GM18508 (cell line): ENCODE data around the gene RHOG.
"Not testable (repeated sequence)": the region's sequence is repeated elsewhere in the genome, so short reads cannot be mapped to it uniquely, and the experiment has no call there.

Experiments used
- ATAC-seq: cut with Tn5 transposase; IDR thresholded peaks from one replicate; pipeline ENCODE4 v1.9.1; 2021; ENCODE audit warnings: moderate number of reproducible peaks; ENCODE audit not compliant: insufficient read depth, unreplicated experiment

The RHOG gene

DNA sequence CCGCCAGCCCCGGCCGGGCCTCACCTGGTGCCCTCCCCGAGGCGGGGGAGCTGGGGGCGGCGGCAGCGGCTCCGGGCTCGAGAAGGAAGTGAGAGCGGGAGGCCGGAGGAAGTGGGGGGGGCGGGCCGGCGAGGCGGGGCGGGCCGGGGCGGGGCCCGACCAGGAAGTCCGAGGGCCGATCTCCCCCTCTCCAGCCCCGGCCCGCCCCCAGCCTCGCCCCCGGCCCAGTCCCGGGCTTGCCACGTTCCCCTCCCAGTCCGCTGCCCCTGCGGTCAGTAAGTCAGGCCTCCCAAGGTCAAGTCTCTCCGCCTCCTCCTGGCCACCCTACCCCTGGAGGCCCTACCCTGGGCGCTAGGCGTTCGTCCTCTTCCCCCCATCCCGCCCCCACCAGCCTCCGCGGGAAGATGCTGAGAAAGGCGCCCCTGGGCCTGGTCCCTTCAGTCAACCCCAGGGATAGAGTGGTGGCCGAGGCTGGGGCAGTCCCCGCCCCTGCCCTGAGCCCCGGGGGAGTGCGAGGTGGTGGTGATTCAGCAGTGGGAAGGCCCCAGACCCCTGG, at the start of gene RHOG:
Gene RHOG (minus strand): TSS at position 90 of the 556 bp plus-strand sequence. CDS start 12,821 bp downstream, outside the sequence.
- peak; percentile 9 for ATAC-seq

DNA sequence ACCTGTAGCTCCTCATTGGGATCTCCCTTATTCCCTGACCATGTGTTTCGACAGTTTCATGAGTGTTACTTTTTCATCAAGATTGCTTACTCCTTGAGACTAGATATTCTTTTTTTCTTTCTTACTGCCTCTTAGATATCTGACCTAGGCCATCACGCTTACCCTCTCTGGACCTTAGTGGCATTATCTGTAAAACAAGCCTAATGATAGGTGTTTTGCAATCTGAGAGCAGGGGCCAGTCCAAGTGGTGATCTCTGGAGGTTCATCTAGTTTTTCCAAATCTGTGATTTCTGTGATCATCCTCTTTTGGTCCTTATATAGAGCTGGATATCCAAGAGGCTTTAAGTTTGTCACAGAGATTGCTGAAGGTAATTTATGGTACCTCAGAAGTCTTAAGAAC, 49.3 kb upstream of the RHOG start:
- no peak for ATAC-seq

DNA sequence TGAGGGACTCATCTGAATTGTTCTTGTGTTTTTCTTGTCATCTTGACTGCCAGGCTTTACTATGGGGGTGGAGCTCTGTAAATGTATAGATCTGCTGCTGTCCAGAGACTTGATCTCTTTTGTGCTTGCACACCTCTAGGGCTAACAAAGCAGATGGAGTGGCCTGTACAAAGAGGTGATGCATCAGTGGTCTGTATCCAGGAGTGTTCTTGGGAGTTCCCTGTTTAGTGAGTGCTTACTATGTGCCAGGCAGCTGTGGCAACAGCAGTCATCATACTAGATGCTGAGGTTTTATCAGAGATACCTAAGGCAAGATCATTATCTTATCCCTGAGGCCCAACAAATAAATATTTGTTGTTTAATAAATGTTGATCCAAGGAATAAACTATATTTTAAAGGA, 48.1 kb upstream of the RHOG start:
- ATAC-seq: no peak

DNA sequence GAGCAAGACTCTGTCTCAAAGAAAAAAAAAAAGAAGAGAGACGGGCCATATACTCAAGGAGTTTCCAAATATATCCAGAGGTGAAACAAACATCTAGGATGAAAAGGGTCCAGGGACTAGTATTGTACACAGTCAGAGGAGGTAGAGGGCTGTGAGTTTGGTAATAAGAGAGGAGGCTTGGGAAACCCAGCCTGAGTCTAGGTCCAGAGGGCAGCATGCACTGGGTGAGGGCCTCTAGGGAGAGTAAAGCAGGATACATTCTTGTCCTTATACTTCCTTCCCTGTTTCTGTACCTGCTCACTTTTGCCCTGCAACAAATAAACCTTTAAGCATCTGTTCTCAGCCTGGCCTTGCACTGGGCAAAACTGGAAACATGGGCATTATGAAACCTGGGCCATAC, 46.2 kb upstream of the RHOG start:
- no peak for ATAC-seq

DNA sequence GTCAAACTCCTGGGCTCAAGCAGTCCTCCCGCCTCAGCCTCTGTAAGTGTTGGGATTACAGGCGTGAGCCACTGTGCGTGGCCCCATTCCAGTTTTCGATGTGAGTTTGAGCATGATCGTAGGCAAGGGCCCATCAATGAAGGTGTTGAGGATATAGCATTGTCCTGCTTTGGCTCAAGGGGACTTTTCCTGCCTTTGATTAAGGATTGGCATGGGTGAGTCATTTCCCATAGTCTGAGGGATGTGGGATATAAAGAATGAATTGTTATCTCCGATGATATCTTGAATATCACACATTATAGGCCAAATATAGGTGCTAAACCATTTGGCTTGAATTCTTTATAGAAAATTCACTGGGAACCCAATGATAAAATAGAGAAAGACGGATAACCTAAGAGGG, 45.1 kb upstream of the RHOG start:
- no peak for ATAC-seq

DNA sequence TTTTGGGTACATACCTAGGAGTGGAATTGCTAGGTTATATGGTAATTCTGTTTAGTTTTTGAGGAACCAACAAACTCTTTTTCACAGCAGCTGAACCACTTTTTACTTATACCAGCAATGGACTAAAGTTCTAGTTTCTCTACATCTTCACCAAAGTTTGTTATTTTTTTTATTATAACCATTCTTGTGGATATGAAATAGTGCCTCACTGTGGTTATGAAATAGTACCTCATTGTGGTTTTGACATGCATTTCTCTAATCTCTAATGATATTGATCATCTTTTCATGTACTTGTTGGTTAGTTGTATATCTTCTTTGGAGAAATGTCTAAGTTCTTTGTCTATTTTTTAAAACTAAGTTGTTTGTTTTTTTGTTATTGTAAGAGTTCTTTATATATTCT, 41.9 kb upstream of the RHOG start:
- no peak for ATAC-seq

DNA sequence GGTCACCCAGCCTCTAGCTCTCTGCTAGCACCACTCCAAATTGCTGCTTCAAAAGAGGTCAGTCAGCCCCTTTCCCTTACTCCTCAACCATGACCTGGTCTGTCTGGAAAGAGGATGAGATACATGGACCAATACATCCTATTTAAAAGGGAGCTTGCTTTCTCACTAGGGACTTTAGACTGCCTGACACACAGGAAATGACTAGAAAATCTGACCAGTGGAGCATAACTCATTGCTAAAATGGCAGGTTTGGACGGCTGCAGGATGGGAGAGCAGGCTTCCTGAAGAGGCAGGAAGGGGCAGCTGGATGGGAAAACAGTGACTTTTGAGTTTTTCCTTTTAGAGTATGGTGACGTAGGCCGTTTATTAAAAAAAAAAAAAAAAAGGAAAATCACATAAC, 40.0 kb upstream of the RHOG start:
- ATAC-seq: no peak

DNA sequence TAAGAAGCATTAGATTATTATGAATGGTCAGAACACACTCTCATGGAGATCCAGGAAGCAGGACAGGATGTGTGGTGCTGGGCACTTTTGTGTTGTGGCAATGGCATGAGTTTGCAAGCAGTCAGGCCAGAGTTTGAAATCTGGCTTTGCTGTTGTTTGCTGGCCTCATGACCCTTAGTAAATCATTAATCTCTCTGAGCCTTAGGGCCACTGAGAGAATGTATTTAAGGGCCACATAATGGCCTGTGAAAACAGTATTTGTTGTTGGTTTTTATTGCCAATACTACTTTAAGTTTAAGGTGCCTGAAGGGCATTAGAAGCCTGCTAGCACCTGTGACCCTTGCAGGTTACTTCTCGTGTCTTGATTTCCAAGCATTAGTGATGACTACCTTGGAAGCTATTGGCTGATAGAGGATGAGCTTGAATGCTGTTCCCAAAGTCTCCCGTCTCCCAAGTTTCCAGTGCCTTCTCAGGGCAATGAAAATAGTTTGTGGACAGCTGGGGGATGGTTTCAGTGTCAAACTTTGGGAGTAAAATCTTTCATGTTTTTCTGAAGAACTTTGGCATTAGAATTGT, 39.3 kb upstream of the RHOG start:
- no peak for ATAC-seq

DNA sequence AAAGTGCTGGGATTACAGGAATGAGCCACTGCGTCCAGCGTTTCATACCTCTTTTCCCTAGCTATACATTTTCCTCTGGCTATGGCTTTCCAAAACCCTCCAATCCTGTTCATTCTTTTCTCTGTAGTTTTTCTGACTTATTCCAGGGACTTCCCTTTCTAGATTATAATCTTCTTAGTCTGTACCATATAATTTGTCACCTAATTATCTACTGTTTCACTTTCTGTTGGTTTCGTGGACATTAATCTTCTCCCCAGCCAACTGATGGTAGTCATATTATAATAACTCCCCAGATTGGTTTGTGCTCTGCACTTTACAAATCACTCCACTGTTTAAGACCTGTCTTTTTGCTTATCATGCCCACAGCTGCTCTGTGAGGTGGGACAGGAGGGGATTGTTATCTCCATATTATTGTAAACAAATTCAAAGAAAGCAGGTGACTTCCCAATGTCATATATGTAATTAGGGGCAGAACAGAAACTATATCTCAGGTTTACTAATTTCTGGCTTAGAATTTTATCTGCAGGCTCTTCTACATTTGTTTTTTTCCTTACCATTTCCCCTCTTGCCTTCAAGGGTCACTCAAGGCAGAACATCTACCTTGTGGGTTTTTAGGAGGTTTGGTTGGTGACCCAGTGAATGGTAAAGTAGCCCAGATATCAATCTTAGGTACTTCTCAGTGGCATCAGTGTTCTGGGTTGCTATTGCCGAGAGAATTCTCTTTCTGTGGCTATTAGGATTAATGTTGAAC, 38.6 kb upstream of the RHOG start:
- ATAC-seq: no peak

DNA sequence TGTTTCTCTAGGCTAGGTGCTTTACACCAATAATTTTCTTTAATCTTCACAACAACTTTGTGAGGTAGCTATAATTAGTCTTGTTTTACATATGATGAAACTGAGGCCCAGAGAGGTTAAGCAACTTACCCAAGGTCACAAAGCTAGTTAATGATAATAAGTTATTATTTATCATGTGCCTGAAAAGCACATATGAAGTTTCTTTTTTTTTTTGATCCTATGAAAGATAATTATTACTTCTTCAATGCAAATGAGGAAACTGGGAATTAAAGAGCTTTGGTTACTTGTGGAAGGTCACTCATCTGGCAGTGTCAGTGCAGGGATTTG, 37.5 kb upstream of the RHOG start:
- no peak for ATAC-seq

DNA sequence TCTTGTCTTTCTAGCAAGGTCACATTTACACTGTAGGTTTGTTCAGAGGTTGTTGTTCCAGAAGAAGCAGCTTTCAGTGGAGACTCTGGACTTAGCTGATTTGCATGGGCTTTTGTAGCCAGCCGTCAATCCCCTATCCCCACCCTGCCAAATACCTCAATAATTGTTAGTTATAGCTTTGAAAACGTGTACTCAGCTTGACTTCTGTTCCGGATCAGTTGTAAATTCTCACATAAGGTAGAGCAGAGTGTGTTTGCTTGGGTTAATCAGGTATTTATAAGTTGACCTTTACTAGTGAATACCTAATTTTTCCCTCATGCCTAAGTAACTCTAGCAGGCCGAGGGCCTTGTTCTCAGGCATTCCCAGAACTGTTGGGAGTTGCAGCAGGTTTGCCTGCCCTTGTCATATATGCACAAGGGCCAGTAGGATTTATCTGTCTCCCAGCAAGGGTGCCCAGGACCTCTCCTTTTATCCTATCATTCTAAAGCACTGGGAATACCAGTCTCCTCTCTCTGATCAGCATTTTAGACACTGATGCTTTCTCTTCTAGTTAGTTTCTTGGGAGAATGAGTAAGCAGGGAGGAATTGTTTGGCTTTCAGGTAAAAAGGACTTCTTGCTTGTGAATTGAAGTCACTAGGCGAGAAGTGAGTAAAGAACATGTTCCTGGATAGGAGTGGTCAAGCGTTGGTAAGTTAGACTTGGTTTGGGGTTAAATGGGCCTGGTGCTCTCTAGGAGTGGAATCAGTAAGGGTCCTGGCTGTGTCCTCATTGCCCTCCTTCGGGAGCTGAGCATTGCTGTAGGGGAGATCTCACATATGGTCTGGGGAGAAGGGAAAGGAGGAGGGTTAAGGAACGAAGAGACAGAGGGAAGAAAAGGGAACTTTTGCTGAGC, 36.9 kb upstream of the RHOG start:
- ATAC-seq: no peak

DNA sequence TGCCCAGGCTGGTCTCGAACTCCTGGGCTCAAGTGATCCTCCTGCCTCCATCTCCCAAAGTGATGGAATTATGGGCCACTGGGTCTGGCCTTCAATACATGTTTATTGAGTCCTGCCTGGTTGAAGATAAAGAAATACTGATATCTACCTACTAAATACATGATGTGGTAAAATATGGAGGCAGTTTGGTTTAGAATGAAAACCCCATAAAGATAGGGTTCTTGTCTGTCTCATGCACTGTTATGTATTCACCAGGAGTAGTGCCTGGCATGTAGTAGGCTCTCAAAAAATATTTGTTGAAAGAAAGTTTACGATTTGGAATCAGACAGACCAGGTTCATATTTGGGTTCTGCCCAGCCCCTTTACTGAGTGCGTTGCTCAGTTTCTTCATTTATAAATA, 35.9 kb upstream of the RHOG start:
- no peak for ATAC-seq

DNA sequence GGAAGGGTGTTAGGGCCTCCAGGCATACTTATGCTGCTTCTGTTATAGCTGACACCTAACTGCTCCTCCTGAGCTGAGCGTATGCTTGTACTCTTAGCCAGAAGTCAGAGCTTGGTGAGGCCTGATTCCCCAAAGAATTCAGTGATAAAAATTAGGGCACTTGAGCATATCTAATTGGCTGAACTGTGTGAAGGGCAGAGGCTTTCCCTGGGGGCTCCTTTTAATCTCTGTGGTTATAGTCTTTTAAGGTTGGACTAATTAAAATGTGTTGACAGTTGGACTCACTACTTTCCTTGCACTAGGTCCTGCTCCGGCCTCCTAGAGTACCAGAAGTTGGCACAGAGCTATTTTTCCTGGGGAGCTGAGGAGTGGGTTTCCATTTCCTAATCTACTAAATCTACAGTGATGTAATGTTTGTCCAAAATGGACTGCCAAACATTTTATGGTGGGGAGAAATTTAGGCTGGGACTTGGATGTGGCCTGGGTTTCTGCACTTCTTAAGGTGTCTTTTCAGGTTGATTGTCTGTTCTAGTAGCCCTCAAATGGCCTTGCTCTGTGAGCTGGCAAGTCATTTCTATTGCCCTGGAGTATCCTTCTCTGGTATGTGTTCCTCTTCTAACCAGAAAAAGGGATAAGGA, 33.1 kb upstream of the RHOG start:
- ATAC-seq: no peak

DNA sequence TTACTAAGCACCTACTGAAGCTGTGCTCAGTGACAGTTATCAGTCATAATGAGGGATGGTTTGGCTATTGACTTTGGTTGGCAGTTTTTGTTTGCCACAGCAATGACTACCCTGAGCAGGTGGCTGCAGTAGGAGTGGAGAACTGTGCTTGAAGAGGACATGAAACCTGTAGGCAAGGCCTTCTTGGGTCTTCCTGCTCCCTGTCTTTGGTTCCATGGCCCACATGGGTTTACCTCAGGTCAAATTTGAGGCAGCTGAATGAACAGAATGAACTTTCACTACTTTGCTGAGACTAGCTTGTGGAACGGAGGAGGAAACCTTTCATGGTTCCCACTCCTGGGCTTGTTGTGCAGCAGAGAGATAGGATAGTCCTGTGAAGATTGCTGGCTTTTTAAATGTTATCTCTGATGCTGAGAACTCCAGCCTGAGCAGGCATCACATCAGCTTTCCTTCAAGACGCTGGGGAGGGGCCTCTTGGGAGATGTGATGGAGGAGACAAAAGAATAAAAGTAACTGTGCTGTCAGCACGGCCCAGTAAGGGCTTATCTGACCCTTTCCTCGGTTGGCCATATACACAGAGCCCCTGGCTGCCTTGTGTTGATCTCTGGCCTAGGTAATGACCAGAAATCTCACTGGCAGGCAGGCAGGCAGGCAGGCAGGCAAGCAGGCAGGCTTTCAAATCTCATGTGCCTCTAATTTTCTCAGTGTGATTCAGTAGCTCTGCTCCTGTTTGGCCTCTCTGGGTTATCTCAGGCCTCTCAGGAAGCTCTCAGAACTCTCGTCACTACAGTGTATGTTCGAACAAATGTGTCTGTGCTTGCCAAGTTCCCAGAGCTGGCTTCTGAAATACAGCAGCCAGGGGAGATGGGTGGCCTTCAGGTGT, 26.7 kb upstream of the RHOG start:
- peak; percentile 40 for ATAC-seq

DNA sequence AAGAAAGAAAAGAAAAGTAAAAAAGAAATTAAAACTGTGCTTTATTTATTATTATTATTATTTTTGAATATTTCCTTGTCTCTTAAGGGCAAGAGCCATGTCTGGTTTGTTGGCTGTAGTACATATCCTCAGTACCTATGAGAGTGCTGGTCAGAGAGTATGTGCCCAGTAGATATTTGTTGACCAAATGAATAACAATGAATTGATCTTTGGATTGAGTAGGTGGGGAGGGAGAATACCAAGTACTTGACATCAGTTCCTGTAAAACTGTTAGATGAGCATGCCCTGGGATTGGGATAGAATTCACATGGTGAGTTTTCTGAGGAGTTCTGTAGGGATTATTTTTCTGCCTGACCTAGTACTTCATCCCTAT, 26.1 kb upstream of the RHOG start:
- no peak for ATAC-seq

DNA sequence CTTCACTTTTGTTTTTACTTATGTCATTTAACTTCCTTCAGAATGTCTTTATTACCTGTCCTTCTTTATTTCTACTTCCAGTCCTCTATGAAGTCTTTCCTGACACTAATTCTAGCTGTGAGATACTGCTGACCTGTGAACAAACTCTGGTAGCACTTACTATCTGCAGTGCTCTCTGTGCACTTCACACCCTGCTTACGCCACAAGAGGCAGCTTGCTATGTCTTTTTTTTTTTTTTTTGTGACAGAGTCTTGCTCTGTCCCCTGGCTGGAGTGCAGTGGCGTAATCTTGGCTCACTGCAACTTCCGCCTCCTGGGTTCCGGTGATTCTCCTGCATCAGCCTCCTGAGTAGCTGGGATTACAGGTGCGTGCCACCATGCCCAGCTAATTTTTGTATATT, 25.4 kb upstream of the RHOG start:
- ATAC-seq: no peak

DNA sequence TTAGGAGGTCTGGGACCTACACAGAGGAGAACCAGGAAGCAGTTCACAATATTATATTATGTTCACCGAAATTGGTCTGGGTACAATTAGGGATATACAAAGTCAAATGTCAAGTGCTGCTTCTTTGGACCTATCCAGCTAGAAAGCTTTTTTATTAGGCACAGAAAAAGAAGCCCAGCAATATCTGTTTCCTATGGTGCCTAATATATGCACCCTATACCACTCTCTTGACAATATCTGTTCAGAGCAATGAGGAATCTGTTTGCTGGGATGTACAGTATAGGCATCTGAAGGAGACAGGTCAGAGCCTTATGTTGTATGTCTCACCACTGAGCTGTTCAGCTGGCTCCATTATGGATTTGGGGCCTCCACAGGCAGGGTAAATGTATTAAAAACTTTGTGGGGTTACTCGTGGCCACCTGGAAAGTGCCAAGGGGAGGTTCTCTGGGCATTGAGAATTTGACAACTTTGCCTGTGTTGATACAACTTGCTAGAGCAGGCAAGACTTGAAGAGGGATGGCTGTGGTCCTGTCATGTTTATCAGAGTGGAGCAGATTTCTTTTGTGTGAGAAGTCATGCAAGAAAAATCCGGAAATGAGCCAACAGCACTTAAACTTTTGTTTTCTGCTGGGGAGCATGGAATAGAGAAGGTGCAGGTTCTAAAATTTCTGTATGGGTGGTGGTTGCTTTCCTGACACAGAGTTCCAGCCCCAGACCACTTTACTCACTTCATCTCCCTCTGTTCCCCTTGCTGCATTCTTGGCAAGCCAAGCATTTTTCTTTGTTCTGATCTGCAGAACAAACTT, 24.8 kb upstream of the RHOG start:
- no peak for ATAC-seq

DNA sequence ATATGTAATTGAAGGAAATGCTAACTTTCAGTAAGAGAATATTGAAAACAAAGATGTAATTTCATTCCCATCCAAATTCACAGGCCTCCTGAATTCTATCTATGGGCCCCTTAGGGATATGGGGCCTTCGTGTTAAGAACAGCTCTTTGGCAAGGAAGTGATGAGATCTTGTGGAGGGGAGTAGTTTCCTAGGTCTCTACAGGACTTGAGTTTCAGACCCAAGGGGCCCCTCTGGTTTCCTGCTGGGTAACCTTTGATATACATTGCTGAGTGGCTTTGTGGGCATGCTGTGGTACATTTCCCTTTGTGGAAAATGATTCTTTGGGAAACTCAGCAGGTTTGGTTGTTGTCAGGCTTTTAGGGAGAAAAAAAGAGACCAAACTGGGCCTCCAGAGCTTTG, 20.9 kb upstream of the RHOG start:
- ATAC-seq: no peak

DNA sequence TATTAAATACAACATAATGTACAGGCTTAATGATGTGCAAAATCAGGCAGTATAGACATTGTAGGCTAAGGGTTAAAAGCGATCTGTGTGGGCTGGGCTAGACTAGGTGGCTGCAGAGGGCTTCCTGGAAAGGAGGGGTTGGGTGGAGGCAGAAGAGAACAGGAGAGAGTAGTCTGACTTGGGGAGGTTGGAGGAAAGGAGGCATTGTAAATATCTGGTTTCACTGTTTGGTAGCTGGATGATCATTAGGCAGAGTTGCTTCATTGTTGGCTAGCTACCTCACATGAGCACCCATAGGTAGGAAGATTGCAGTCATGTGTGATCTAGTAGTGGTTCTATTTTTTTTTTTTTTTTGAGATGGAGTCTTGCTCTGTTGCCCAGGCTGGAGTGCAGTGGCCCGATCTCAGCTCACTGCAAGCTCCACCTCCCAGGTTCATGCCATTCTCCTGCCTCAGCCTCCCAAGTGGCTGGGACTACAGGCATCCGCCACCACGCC, 20.2 kb upstream of the RHOG start:
- ATAC-seq: not testable (repeated sequence)
